ENCODE results near the gene PCSK6.

PCSK6 gene

GRCh38 chr15:101264011-101264410 lies 225.5 kb downstream of the PCSK6 start:
- TF ChIP-seq MAX (IDR thresholded peaks at IDR 0.05): no peak
- TF ChIP-seq TAF1 (IDR thresholded peaks at IDR 0.05; ENCODE audit: low read depth): no peak
- TF ChIP-seq NFIC (IDR thresholded peaks at IDR 0.05): no peak
- no peak for TF ChIP-seq REST (IDR thresholded peaks at IDR 0.05; ENCODE audit: low read depth)
- no peak for TF ChIP-seq EP300 (IDR thresholded peaks at IDR 0.05; ENCODE audit: borderline replicate concordance)
- TF ChIP-seq TCF12 (IDR thresholded peaks at IDR 0.05; ENCODE audit: low read depth): no peak
- TF ChIP-seq CEBPB (IDR thresholded peaks at IDR 0.05): no peak
- TF ChIP-seq RAD21 (IDR thresholded peaks at IDR 0.05; ENCODE audit: low read depth): no peak
- no peak for TF ChIP-seq YY1 (IDR thresholded peaks at IDR 0.05; ENCODE audit: low read depth)
- TF ChIP-seq FOXM1 (IDR thresholded peaks at IDR 0.05; ENCODE audit: borderline replicate concordance, low read depth): no peak

GRCh38 chr15:101262551-101262950 lies 227.0 kb downstream of the PCSK6 start:
- no peak for TF ChIP-seq USF1 (IDR thresholded peaks at IDR 0.05)

- TF ChIP-seq NFIC (IDR thresholded peaks at IDR 0.05): no peak
- peak; percentile 98 for TF ChIP-seq RAD21 (IDR thresholded peaks at IDR 0.05; ENCODE audit: low read depth)
These were observed 231.0 kb downstream of the PCSK6 start for GRCh38 chr15:101258238-101259144.

GRCh38 chr15:101256757-101257156 lies 232.8 kb downstream of the PCSK6 start:
- TF ChIP-seq CREB1 (IDR thresholded peaks at IDR 0.05; ENCODE audit: low read depth): no peak
- peak; percentile 3; the same call in 1 of the 2 replicates for TF ChIP-seq RAD21 (IDR thresholded peaks at IDR 0.05; ENCODE audit: low read depth)
- no peak for TF ChIP-seq ZBTB7A (IDR thresholded peaks at IDR 0.05; ENCODE audit: low read depth)

- no peak for TF ChIP-seq ZBTB7A (IDR thresholded peaks at IDR 0.05; ENCODE audit: low read depth)
- TF ChIP-seq NFIC (IDR thresholded peaks at IDR 0.05): no peak
These were observed 233.8 kb downstream of the PCSK6 start for GRCh38 chr15:101255615-101256241.

GRCh38 chr15:101255051-101255395 lies 234.5 kb downstream of the PCSK6 start:
- TF ChIP-seq TCF12 (IDR thresholded peaks at IDR 0.05; ENCODE audit: low read depth): no peak
- no peak for TF ChIP-seq YY1 (IDR thresholded peaks at IDR 0.05; ENCODE audit: low read depth)
- no peak for TF ChIP-seq CREB1 (IDR thresholded peaks at IDR 0.05; ENCODE audit: low read depth)
- no peak for TF ChIP-seq TAF1 (IDR thresholded peaks at IDR 0.05; ENCODE audit: low read depth)
- TF ChIP-seq TEAD4 (IDR thresholded peaks at IDR 0.05): no peak
- TF ChIP-seq CEBPB (IDR thresholded peaks at IDR 0.05): no peak
- TF ChIP-seq NFIC (IDR thresholded peaks at IDR 0.05): no peak
- no peak for TF ChIP-seq EGR1 (IDR thresholded peaks at IDR 0.05)
- TF ChIP-seq USF1 (IDR thresholded peaks at IDR 0.05): no peak
- no peak for TF ChIP-seq REST (IDR thresholded peaks at IDR 0.05; ENCODE audit: low read depth)
- no peak for TF ChIP-seq MAX (IDR thresholded peaks at IDR 0.05)
- TF ChIP-seq RAD21 (IDR thresholded peaks at IDR 0.05; ENCODE audit: low read depth): no peak
- TF ChIP-seq EP300 (IDR thresholded peaks at IDR 0.05; ENCODE audit: borderline replicate concordance): no peak
- TF ChIP-seq FOXM1 (IDR thresholded peaks at IDR 0.05; ENCODE audit: borderline replicate concordance, low read depth): no peak
- TF ChIP-seq ZBTB7A (IDR thresholded peaks at IDR 0.05; ENCODE audit: low read depth): no peak

Data from Ishikawa (cell line).